GM18502 (cell line): ENCODE measurements around the gene OR5T3.
"Not testable (repeated sequence)": the region's sequence is repeated elsewhere in the genome, so short reads cannot be mapped to it uniquely, and the experiment has no call there.

Source experiments
- ATAC-seq: cut with Tn5 transposase; IDR thresholded peaks from one replicate; pipeline ENCODE4 v1.9.1; 2021; ENCODE audit warnings: mild to moderate bottlenecking; ENCODE audit not compliant: unreplicated experiment, poor library complexity

OR5T3 gene

GRCh38 chr11:56251954-56252353 is at the start of gene OR5T3:
Gene OR5T3 (plus strand): TSS chr11:56252254. CDS start chr11:56252254, 0 bp downstream.
- ATAC-seq: no peak

DNA sequence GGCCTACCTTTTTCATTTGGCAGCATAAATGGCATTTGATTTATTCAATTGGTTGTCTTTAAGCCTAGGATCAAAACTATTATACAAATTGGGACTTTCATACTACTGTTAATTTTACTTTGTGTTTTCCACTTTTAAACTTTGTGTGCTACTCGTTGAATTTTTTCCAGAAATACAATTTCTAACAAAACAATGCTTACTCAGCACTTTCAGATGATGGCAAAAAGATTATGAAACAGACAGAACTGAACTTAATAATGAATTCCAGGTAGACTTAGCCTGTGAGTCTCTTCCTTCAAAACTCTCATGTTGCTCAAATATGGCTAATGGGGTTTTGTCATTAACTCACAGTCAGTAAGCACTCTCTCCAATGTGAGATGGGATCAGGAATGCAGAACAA is 44.3 kb upstream of the OR5T3 start:
- ATAC-seq: no peak

DNA sequence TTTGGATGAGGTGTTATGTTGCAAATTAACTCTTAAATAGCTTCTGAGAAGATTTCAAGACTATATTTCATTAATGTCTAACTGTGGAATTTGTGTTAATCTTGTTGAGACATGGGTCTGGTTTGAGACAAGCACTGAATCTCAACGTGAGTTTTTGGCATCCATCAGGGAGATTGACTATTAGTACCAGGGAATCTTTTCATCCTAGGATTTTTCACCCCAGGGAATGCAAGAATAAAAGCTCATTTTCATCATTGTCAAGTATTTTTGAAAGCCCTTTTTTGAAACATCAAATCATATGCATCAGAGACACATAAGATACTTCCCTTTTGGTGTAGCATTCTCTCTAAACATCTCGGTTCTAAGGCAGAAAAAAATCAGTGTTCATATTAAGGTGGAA is 37.5 kb upstream of the OR5T3 start:
- no peak for ATAC-seq

DNA sequence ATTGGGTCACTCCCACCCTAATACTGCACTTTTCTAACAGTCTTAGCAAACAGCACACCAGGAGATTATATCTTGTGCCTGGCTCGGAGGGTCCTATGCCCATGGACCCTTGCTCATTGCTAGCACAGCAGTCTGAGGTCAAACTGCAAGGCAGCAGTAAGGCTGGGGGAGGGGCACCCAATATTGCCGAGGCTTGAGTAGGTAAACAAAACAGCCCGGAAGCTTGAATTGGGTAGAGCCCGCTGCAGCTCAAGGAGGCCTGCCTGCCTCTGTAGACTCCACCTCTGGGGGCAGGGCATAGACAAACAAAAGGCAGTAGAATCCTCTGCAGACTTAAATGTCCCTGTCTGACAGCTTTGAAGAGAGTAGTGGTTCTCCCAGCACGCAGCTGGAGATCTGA is 32.3 kb upstream of the OR5T3 start:
- ATAC-seq: not testable (repeated sequence)

DNA sequence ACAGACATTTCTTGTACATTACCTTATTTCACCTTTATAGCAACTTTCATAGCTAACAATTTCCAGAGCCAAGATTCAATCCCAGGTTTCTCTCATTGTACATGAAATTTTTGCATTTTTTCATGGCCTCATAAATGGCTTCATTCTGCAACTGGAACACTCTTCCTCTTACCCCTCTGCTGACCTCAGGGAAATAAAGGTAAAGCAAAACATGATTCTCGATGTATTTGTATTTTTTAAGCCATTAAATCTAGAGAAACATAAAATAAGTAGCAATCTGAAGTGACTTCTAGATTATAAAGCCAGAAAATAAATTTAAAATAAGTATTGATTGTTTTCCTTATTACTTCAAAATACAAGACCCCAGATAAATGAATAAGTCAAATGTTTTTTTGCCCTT is 17.9 kb upstream of the OR5T3 start, which contains the start of gene OR5T2:
TSS of gene OR5T2 (minus strand) at position 101 of the 400 bp plus-strand sequence. CDS start 1,193 bp downstream, outside the sequence.
- ATAC-seq: no peak

DNA sequence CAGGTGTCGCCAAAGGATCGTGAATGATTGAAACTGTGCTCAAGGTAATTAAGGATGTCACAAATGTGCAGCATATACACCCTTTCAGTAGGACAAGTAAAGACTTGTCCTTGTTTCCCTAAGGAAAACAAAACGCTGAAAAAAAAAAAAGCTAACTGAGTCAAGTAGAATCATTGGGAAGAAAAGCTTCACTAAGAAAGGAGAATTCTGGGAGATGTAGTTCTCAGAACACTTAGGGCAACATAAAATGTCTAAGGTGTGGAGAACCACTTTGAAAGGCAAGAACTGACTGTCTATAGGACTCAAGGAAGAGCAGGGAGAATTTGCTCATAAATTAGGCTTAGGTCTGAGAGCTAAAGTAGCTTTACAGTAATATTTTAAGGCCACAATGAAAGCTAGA is 19.0 kb downstream of the OR5T3 start:
- no peak for ATAC-seq

DNA sequence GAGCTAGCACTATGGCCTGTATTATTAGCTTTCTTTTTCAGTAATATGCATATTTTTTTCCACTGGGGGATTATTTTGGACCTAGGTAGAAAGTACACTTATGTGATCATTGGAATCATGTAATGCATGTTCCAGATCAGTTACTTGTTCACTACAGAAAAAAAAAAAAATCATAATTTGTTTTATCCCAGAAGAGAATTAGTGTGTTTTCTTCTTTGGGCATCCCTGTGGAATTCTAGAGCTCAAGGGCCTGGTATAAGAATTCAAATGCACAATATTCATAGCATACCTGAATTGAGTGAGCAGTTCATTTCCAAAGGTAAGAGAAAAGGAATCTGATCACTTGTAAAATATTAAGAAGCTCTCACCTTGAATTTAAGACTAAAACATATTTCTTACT is 21.8 kb downstream of the OR5T3 start, which contains the start of gene OR5T1:
TSS of gene OR5T1 (plus strand) at position 301 of the 400 bp plus-strand sequence. CDS start 1,485 bp downstream, outside the sequence.
- ATAC-seq: no peak

DNA sequence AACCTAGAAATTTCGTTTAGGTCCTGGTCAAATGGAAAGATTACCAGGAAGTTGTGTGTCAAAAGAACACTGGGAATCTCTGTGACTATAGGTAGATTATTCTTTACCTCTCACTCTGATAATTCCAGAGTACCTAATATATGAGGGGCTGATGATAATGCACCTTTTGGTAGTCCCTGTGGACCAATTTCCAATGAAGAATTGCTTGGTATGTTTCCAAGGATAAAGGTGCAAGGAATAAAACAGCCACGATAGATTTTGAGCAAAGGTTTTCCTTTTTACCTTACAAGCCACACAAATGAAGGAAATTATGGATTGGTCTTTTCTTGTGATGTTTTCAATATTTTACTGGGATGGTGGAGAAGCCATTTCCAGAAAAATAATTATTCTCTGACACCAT is 40.1 kb downstream of the OR5T3 start, which contains the start of gene OR8H1:
TSS of gene OR8H1 (minus strand) at position 101 of the 400 bp plus-strand sequence. CDS start 1,192 bp downstream, outside the sequence.
- no peak for ATAC-seq

- no peak for ATAC-seq
Observed at GRCh38 chr11:56296898-56297297, 44.8 kb downstream of the OR5T3 start.
